Activated CD4-positive, alpha-beta T cell treated with anti-CD3 and anti-CD28 coated beads, Interleukin-2, amount 50 U/mL, for 4 hours (primary cell): ENCODE measurements around the gene SNX15.
A peak's percentile ranks its signal among the peaks of the same experiment; 100 is the strongest.
"Not testable (repeated sequence)": the region's sequence is repeated elsewhere in the genome, so short reads cannot be mapped to it uniquely, and the experiment has no call there.

Source experiments
- DNase-seq, 2 experiments: peaks; one replicate each; pipeline ENCODE4 v3.0.0-alpha.2; 2020

SNX15 gene, protein sequence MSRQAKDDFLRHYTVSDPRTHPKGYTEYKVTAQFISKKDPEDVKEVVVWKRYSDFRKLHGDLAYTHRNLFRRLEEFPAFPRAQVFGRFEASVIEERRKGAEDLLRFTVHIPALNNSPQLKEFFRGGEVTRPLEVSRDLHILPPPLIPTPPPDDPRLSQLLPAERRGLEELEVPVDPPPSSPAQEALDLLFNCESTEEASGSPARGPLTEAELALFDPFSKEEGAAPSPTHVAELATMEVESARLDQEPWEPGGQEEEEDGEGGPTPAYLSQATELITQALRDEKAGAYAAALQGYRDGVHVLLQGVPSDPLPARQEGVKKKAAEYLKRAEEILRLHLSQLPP

DNA sequence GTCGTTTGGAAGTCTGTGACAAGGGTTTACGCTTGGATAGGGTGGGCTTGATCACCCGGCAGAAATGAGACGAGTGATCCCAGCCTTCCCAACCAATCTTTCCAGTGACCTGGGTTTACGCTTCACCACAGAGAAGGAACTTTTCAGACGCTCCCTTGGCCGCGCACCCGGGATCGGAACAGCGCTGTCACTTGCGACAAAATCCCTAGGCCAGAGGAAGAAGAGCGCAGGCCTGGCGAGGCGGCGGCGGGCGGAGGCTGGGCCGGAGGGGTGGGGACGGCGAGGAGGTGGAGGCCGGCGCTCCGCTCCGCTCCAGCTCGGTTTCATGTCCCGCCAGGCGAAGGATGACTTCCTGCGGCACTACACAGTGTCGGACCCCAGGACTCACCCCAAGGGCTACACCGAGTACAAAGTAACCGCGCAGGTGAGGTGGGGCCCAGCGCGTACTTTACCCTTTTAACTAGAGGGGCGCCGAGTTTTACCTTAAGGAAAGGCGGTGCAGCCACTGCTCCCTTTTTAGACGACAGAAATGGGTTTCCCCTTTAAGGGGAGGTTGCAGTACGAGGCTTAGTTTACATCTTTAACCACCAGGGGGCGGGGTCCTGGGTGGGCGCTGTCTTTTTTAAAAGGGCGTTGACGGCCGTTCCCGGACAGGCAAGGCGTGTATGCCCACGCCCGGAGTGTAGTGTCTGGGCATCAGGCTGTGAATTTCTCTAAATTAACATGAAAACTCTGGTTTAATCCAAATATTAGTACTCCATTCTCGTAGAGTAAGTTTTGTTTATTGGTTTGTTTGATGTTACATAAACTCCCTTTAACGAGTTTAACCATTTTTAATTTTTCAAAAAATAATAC is at the start of gene SNX15:
SNX15 (plus strand) TSS at position 227 of the 855 bp plus-strand sequence; CDS start at position 326, 99 bp downstream.
- DNase-seq = peak; percentile 84

DNA sequence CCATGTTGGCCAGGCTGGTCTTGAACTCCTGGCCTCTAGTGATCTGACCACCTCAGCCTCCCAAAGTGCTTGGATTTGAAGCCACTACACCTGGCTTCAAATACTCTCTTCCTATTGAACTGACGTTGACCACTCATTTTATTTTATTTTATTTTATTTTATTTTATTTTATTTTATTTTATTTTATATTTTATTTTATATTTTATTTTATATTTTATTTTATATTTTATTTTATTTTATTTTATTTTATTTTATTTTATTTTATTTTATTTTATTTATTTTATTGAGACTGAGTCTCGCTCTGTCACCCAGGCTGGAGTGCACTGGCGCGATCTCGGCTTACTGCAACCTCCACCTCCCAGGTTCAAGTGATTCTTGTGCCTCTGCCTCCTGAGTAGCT is 43.9 kb upstream of the SNX15 start:
- DNase-seq = not testable (repeated sequence)

DNA sequence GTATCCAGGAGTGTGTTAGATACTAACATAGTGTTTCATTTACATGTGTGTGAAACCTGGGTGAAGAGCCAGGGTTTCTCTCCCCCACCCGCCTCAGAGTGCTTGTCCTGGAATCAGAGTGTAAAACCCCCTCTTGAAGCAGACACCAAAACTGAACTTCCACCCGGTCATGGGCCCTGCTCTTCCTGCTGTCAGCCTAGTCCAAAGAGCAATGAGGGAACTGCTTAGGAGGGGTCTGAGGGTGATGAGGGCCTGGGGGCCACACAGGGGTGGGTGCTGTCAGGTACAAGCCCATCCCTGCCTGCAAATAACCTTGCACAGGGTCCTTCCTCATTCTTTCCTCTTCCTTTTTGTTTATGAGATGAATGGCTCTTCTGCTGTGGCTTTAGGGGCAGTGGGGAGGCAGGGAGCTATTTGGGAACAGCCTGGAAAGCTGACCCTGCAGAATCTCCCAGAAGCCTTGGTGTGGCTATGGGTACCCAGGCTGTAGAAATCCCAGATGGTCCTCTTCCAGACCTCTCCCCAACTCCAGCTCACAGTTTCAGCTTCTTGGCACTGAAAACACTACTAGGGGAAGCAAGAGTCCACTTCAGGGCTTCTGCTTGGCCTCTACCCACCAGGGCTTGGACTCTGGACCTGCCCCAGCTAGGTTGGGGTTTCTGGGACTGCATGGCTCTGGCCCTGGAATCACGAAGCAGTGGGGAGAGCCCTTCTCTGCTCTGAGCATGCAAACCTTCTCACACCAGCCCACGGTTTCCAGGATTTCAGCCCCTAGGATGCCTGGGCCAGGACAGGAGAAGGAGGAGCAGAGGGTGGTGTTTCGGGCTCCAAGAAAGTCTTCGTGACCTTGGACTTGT is 39.0 kb upstream of the SNX15 start:
- no peak for DNase-seq

DNA sequence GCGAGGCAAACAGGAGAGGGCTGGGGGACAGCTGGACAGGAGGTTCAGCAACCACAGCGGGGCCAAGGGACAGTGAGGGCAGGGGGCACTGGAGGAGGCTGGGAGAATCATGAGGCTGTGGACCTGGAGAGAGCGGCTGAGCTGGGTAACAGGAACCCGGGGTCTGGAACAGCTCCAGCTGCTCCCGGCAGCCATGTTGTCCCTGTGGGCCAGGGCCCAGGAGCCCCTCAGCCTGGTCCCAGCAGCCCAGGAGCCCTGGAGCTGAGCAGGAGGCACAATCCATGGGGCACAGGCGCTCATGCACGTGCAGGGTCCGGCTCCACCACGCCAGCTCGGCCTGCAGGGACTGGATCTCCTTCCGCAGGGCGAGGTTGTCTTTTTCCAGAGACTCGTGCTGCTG is 37.8 kb upstream of the SNX15 start:
- DNase-seq = no peak

DNA sequence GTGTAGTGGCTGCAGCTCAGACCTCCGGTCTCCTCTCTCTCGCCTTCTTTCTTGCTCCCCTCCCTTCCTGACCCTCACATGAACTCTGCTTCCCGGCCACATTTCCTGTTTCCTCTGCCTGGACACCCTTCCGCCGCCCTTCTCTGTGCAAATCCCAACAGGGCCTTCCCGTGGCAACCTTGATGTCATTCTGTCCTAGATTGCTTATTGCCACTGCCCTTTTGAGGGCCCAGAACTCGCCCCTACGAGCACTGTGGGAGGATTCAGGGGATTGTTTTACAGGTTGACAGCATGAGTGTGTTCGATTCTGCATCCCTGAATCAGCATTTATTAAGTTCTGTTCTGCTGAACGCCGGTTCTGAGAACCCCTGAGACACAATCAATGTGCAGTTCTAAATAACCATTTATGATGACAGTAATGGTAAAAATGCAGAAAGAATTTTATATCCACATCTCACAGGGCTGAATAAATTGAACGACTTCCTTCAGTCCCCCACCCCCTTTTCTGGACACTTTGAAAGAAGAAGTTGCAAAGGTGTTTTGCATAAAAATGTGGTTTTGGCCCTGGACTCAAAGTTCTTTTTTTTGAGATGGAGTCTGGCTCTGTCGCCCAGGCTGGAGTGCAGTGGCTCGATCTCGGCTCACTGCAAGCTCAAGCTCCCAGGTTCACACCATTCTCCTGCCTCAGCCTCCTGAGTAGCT is 36.9 kb upstream of the SNX15 start:
- no peak for DNase-seq

DNA sequence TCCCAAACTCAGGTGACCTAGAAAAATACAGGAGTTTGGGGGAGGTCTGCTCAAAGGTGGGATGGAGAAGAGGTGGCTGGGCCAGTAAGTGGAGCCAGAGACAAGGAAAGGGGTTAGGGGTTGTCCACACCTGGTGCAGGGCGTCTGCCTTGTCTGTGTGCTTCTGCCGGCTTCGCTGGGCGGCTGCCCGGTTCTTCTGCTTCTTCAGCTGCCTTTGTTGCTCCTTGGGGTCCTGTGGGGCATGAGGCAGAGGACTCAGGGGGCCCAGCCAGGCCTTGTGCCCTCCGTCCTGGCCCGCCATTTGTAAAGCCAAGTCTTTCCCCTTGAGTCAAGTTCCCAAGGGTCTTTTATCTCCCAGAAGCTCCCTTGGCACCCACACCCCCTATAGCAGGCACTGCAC is 32.9 kb upstream of the SNX15 start:
- no peak for DNase-seq

DNA sequence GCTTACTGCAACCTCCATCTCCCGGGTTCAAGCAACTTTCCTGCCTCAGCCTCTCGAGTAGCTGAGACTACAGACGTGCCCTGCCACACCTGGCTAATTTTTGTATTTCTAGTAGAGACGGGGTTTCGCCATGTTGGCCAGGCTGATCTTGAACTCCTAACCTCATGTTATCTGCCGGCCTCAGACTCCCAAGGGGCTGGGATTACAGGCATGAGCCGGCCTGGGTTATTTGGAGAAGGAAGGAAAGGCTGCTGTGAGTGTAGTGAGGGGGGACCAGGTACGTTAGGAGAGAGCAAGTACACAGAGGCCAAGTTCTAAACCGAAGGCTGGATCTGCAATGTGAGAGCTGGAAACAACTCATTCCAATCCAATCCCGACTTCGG is 30.9 kb upstream of the SNX15 start:
- DNase-seq = no peak

DNA sequence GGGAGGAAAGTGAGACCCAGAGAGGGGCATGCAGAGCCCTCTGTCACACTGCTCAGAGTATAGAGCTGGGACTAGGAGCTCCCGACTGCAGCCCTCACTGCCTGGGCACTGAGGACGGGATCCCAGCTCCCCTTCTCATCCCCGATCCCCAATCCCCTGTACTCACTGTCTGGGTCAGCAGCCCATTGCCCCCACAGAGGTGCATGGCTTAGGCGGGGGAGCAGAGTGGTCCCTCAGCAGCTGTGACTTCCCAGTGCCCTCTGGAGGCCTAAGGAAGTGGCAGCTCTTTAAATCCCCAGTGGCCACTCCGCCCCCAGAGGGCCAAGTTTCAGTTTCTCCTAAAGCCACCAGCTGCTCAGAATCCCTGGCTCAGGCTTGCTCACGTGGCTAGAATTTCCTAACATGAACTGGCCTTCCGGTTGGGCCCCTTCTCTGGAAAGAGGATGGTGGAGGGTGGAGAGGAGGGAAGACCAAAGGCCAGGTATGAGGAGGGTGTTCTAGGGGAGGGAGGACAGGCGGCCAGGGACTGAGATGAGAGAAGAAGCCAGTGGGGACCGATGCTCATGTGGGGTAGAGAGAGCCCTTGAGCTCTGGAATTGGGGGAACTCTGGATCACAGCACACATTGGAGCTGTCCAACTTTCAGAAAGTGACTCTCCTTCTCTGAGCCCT is 30.4 kb upstream of the SNX15 start, which contains the start of gene BATF2:
BATF2 (minus strand) TSS at position 262 of the 671 bp plus-strand sequence; CDS start at position 205, 57 bp downstream.
- DNase-seq = no peak

DNA sequence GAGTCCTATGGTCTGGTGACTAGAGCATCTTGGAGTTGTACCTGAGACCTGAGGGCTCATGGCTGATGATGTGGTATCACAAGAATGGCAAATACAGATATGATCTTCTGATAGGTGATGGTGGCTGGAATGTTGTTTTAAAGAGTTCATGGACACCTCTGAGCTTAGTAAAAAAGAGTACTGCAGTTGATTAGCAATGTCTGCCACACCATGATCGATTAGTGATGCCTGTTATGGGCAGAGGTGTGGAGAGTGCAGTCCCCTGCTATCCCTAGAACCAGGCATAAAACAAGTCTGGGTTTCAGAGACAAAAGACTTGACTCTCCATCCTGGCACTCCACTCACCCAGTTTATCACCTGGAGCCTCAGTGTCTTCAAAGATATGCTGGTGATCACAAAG is 29.1 kb upstream of the SNX15 start:
- DNase-seq = no peak

DNA sequence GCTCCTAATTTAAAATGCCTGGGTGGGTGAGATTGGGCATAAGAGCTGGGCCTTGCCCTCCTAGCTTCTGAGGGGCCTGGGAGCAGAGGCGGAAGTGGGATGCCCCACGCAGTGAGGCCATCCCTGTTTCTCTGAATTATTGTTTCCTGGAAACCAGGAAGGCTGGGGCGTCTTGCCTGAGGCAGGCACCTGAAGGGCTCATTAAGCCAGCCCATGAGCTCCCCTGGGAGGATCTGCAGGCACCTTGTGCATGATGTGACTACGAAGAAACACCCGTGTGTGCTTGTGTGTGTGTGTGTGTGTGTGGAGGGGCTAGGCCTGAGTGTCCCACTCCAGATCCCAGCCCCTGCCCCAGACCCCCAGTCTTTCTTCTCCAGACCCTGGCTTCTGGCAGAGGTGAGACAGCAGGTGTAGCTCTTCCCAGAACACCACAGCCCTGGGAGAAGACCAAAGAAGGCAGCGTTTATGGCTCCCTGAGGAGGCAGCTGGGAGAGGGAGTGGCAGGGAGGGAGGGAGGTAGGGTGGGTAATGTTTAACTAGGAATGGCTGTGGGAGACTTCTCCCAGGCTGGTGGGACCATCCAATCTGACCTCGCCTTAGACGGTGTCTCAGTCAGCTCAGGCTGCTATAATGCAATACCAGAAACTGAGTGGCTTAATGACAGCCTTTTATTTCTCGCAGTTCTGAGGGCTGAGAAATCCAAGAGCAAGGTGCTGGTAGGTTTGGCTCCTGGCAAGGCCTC is 28.4 kb upstream of the SNX15 start:
- no peak for DNase-seq

DNA sequence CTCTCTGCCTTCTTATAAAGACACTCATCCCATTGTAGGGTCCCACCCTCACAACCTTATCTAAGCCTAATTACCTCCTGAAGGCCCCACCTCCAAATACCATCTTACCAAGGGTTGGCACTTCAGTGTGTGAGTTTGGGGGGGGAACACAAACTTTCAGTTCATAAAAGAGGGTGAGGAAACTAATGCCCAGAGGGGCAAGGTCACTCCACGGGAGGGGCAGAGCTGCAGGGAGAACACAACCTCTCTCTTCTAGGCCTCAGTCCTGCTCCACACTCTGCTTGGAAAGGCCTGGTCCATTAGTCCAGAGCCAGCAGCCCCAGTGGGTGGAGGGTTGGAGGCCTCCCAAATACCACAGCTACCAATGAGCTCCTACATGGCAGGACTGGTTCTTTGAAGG is 27.8 kb upstream of the SNX15 start:
- DNase-seq = no peak

DNA sequence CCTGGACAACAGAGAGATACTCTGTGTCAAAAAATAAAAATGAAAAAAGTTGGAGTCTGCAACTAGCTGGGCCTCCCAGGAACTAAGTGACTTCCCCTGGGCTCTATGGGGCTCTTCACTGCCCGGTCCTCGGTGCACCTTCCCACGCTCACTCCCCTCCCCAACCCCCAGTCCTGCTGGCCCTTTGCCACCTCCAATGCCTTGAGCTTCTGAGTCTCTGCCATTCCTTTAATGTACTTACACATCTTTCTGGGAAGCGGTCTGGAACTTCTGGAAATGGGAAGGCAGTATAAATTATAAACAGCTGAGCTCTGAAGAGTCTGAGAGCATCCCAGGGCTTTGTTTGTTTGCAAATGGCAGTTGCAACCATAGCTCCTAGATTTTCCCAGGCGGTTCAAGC is 24.5 kb upstream of the SNX15 start:
- DNase-seq = no peak

DNA sequence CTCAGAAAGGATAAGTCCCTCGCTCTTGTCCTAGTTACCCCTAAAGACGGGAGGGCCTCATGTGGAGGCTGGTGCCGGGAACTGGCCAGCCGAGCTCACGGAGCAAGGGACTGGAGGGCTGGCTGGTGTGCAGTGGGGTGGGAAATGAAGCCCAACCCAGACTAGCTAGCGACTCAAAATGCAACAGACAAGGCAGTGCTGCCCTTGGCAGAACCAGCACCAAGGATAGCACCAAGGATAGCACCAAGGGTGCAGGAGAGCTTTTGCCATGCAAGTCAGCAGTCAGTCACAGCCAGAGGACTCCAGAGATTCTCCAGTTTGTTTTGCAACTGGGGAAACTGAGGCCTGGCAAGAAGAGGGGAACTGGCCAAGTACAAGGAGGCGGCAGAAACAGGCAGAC is 24.0 kb upstream of the SNX15 start:
- DNase-seq = no peak

DNA sequence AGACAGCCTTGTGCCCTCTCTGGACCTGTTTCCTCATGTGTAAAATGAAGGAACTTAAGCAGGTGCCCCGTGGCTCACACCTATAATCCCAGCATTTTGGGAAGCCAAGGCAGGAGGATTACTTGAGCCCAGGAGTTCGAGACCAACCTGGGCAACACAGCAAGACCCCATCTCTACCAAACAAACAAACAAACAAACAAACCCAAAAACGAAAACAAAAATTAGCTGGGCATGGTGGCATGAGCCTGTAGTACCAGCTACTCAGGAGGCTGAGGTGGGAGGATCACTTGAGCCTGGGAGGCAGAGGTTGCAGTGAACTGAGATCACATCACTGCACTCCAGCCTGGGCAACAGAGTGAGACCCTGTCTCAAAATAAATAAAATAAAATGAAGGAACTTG is 23.3 kb upstream of the SNX15 start:
- DNase-seq = not testable (repeated sequence)

DNA sequence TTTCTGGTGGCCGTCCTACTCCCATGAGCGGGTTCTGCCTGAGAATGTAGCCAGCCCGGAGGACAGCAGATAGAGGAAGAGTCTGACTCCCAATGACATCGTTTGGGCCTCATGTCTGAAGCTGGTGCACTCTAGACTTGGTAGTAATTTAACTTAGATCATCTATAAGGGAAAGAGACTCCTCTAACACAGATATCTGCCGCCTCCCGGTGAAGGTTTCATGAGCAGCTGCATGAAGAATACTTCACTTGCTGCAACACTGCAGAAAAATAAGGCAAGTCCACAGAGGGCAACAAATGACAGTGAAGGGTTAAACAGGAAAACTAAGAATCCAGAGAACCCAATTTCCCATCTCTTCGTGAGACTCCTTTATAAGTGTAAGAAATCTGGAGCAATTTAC is 19.2 kb upstream of the SNX15 start:
- no peak for DNase-seq

DNA sequence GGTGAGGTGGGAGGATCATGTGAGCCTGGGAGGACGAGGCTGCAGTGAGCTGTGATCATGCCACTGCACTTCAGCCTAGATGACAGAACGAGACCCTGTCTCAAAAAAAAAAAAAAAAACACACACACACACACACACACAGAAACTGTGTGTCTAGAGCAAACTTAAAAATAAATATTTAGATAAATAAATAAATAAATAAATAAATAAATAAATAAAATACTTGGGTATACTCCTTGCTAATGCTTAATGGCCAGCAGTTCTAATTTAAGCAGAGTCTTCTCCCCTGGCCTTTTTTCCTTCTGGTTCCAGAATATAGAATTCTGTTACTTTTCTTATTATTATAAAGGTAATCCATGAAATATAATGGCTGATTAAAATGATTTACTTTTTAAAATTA is 18.4 kb upstream of the SNX15 start:
- no peak for DNase-seq

DNA sequence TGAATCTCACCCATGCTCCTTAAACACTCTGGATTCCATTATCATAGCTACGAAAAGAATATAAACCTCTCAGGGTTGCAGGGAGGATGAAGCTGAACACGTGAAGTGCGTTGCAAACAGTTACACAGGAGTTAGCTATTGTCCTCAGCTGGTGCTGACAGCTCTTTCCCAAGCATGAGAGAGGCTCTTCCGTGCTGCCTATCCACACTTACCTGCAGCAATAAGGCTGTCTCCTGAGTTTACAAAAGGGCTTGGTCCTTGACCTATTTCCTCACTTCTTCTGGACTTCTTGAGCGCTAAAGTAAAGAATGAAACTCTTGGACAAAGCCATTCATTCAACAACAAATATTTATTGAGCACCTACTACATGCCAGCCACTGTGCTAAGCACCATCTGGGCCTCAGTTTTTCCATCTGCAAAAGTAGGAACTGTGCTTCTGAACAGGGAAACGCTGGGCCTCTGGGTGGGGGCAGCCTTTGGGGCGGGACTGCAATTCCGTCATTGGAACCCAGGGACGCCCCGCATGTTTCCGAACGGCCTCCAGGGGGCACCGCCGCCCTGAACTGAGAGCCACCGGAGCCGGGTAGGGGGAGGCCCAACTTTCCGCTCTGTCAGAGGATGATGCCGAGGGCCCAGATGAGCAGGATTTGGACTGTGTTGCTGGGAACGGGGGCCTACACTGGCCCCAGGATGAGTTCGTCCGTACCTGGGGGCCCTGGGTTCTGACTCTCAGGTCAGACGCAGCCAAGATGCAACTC is 13.9 kb upstream of the SNX15 start:
- DNase-seq = peak; percentile 91

DNA sequence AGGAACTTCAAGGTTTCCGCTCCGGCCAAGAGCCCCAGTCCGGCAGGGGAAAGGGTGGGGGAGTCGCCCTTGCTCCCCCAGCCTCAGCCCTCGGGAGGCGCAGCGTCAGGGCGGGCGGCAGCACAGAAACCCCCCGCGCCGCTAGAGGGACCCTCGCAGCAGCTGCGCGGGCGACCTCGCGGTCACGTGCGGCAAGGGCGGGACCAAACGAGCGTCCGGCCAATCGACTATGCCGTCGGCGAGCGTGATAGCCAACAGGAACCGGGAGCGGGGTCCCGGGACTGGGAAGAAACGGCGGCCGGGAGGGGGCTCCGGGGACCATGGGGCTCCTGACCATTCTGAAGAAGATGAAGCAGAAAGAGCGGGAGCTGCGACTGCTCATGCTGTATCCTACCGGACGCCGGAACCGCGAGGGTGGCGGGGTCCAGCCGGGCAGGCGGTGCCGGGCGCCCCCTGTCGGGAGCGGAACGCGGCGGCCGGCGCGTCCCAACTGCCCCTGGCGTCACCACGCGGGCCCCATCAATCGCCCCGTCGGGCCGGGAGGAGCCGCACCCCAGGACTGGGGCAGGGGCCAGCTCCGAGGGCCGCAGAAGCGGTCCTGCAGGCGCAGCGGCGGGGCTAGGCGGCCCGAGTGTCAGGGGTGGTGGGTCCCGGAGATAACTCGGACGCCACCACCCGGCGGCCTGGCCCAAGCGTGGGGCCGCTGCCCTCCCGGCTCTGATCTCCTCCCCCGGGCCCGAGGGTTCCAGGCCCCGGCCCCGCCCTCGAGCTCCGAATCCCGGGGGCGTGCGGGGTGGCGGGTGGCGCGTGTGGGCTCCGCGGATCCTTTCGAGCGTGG is 13.1 kb upstream of the SNX15 start, which contains the start of gene ARL2:
ARL2 (plus strand) TSS at position 273 of the 838 bp plus-strand sequence; CDS start at position 321, 48 bp downstream.
- peak; percentile 75 to 77 for DNase-seq

DNA sequence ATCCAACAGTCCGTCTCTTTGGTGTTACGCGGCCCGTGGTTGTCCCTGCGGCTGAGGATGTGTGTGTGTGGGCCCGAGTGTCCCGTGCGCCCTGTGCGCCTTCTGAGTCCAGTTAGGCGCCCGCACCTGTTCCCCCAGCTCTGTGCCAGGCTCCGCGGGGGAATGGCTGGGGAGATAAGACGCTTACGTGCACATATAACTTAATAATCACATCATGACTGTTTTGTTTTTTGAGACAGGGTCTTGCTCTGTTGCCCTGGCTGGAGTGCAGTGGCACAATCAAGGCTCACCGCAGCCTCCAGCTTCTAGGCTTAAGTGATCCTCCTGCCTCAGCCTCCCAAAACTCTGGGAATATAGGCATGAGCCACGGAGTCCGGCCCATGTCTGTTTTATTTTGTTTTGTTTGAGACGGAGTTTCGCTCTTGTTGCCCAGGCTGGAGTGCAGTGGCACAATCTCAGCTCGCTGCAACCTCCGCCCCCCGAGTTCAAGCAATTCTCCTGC is 12.5 kb upstream of the SNX15 start:
- DNase-seq = no peak
